Right hindlimb (tissue), 1 donor: ENCODE measurements around the gene ANKMY2.
"Not testable (repeated sequence)": the region's sequence is repeated elsewhere in the genome, so short reads cannot be mapped to it uniquely, and the experiment has no call there.

ENCODE experiments used
- DNase-seq: peaks from one replicate; pipeline ENCODE4 v3.0.0-alpha.2; 2018

Gene ANKMY2

GRCh38 chr7:16616542-16616941 lies 29.0 kb downstream of the ANKMY2 start:
- DNase-seq = no peak

GRCh38 chr7:16616122-16616521 lies 29.4 kb downstream of the ANKMY2 start:
- no peak for DNase-seq

GRCh38 chr7:16615228-16615627 lies 30.3 kb downstream of the ANKMY2 start:
- no peak for DNase-seq

GRCh38 chr7:16611711-16612110 lies 33.8 kb downstream of the ANKMY2 start:
- DNase-seq = no peak

GRCh38 chr7:16609842-16610450 lies 35.6 kb downstream of the ANKMY2 start:
- no peak for DNase-seq

GRCh38 chr7:16606704-16607103 lies 38.9 kb downstream of the ANKMY2 start:
- no peak for DNase-seq

GRCh38 chr7:16604054-16604453 lies 41.5 kb downstream of the ANKMY2 start:
- no peak for DNase-seq

GRCh38 chr7:16603633-16604032 lies 41.9 kb downstream of the ANKMY2 start:
- DNase-seq = no peak

GRCh38 chr7:16599860-16600259 lies 45.7 kb downstream of the ANKMY2 start:
- DNase-seq = no peak

- no peak for DNase-seq
Observed at GRCh38 chr7:16598015-16598414, 47.5 kb downstream of the ANKMY2 start.

GRCh38 chr7:16595596-16595995 lies 50.0 kb downstream of the ANKMY2 start:
- DNase-seq = not testable (repeated sequence)

- no peak for DNase-seq
Observed at GRCh38 chr7:16594676-16595075, 50.9 kb downstream of the ANKMY2 start.

GRCh38 chr7:16594061-16594460 lies 51.5 kb downstream of the ANKMY2 start:
- no peak for DNase-seq

GRCh38 chr7:16592395-16592794 lies 53.2 kb downstream of the ANKMY2 start:
- no peak for DNase-seq

- DNase-seq = no peak
Observed at GRCh38 chr7:16590424-16590823, 55.1 kb downstream of the ANKMY2 start.

- no peak for DNase-seq
Observed at GRCh38 chr7:16589881-16590280, 55.7 kb downstream of the ANKMY2 start.

GRCh38 chr7:16587790-16588189 lies 57.8 kb downstream of the ANKMY2 start:
- peak; percentile 60 for DNase-seq

- no peak for DNase-seq
Observed at GRCh38 chr7:16587129-16587528, 58.4 kb downstream of the ANKMY2 start.

- no peak for DNase-seq
Observed at GRCh38 chr7:16586081-16586874, 59.3 kb downstream of the ANKMY2 start.

- DNase-seq = no peak
Observed at GRCh38 chr7:16585540-16585939, 60.0 kb downstream of the ANKMY2 start.

GRCh38 chr7:16583834-16584233 lies 61.7 kb downstream of the ANKMY2 start:
- no peak for DNase-seq

GRCh38 chr7:16581286-16581685 lies 64.3 kb downstream of the ANKMY2 start:
- DNase-seq = no peak

- DNase-seq = no peak
Observed at GRCh38 chr7:16579216-16579615, 66.3 kb downstream of the ANKMY2 start.

- no peak for DNase-seq
Observed at GRCh38 chr7:16571941-16572340, 73.6 kb downstream of the ANKMY2 start.
